ENCODE results near the gene CLCA2. TPM values are rescaled to one million over a fixed set of nuclear protein-coding genes. Genes with fewer than 3 reads are reported as not detected.

The CLCA2 gene
- total RNA-seq, 1 donor from 2014 or later, result not detected

GRCh38 chr1:86409416-86410021, 14.5 kb upstream of the CLCA2 start:
- no peaks in the 10 kb centered on the region for H3K27me3 Mint-ChIP-seq
- CTCF ChIA-PET, result no interaction called here
- H3K9me3 Mint-ChIP-seq, result no peaks in the 10 kb centered on the region
- no peak for DNase-seq
- intact Hi-C loops (cut with micrococcal nuclease), result no loop called here
- POLR2A ChIA-PET, result no interaction called here
- no peak for ATAC-seq (ENCODE audit: low read depth)
- no peak overlapping the region for H3K4me3 Mint-ChIP-seq
- no peak overlapping the region for H3K27ac Mint-ChIP-seq
- no peaks in the 10 kb centered on the region for H3K36me3 Mint-ChIP-seq (ENCODE audit: low read depth)
- H3K4me1 Mint-ChIP-seq, result no peaks in the 10 kb centered on the region
- no peak for TF ChIP-seq CTCF (IDR thresholded peaks at IDR 0.05)

DNA sequence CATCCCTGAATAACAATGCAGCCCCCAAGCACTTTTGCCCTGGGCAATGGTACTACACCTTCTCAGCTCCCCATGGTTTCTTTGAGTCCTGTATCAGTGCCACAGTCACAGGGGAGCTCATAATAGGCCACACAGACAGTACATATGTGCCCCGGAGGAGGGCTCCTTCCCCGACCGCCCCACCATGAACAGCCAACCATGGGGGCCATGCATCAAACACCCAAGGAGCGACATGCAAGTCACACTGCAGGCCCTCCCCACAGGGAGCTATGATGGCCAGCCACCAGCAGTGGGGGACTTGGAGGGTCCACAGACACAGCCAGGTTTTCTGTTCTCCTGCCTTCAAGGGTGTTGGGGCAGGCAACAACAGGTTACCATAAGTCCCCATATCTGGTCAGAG, 13.1 kb upstream of the CLCA2 start:
- POLR2A ChIA-PET, result no interaction called here
- H3K4me3 Mint-ChIP-seq, result no peak overlapping the region
- H3K9me3 Mint-ChIP-seq, result no peaks in the 10 kb centered on the region
- H3K36me3 Mint-ChIP-seq (ENCODE audit: low read depth), result no peaks in the 10 kb centered on the region
- H3K27me3 Mint-ChIP-seq, result no peaks in the 10 kb centered on the region
- no peaks in the 10 kb centered on the region for H3K4me1 Mint-ChIP-seq
- CTCF ChIA-PET, result no interaction called here
- no peak overlapping the region for H3K27ac Mint-ChIP-seq
- no peak for TF ChIP-seq CTCF (IDR thresholded peaks at IDR 0.05)
- ATAC-seq (ENCODE audit: low read depth), result no peak
- no peak for DNase-seq
- intact Hi-C loops (cut with micrococcal nuclease), result no loop called here

DNA sequence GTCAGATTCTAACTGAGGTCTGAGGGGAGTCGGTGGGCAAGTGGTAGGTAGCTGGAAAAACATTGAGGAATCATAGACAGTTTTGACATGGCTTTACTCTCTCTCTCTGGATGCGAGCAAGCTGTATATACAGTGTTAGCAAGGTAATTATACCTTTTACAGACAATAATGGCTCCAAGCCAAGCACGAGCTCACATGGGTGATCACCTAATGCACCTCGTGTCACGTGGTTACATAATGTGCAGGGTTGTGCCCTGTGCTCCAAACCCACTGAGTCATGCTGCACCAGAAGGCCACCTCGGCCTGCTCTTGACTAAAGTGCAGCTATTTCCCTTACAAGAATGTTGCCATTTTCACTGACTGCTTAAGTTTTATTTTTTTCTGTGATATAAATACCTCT, 7.6 kb upstream of the CLCA2 start:
- TF ChIP-seq CTCF (IDR thresholded peaks at IDR 0.05), result no peak
- CTCF ChIA-PET, result no interaction called here
- DNase-seq (no peak), ATAC-seq (ENCODE audit: low read depth) (no peak)
- POLR2A ChIA-PET, result no interaction called here
- Mint-ChIP-seq H3K4me1 (peaks cover 7% of the 10 kb centered on the region), H3K4me3 (no peak overlapping the region), H3K27ac (no peak overlapping the region), H3K9me3 (no peaks in the 10 kb centered on the region), H3K27me3 (no peaks in the 10 kb centered on the region), H3K36me3 (ENCODE audit: low read depth) (no peaks in the 10 kb centered on the region)
- intact Hi-C loops (cut with micrococcal nuclease), result loop anchor here (5.0 kb wide), 1 partner anchor 271 kb away; no protein-coding TSS in a partner anchor

- POLR2A ChIA-PET, result no interaction called here
- Mint-ChIP-seq H3K27me3 (peaks cover 3% of the 10 kb centered on the region), H3K27ac (peak overlapping the region; percentile 70), H3K4me1 (peaks cover 7% of the 10 kb centered on the region), H3K9me3 (no peaks in the 10 kb centered on the region), H3K4me3 (peak overlapping the region; percentile 80), H3K36me3 (ENCODE audit: low read depth) (no peaks in the 10 kb centered on the region)
- ATAC-seq (ENCODE audit: low read depth) (peak; percentile 81), DNase-seq (no peak)
- CTCF ChIA-PET, result no interaction called here
- no peak for TF ChIP-seq CTCF (IDR thresholded peaks at IDR 0.05)
- intact Hi-C loops (cut with micrococcal nuclease), result loop anchor here (1.0 to 5.0 kb wide), 4 partner anchors 23 to 268 kb away; partner anchors contain the start of gene ODF2L
Measured at GRCh38 chr1:86419277-86419903, 4.6 kb upstream of the CLCA2 start.

- DNase-seq (no peak), ATAC-seq (ENCODE audit: low read depth) (no peak)
- Mint-ChIP-seq H3K9me3 (no peaks in the 10 kb centered on the region), H3K36me3 (ENCODE audit: low read depth) (no peaks in the 10 kb centered on the region), H3K4me1 (peaks cover 7% of the 10 kb centered on the region), H3K27ac (no peak overlapping the region), H3K27me3 (peaks cover 3% of the 10 kb centered on the region), H3K4me3 (no peak overlapping the region)
- no peak for TF ChIP-seq CTCF (IDR thresholded peaks at IDR 0.05)
- ChIA-PET CTCF (no interaction called here), POLR2A (no interaction called here)
- intact Hi-C loops (cut with micrococcal nuclease), result no loop called here
Measured at GRCh38 chr1:86421601-86422280, 2.2 kb upstream of the CLCA2 start.
